NCI-H2107 treated with DMSO at 0.1 percent for 48 hours (cell line): ENCODE results near the gene TTC33.

Experiments used
- DNase-seq: peaks from one replicate; lab custom pipeline; 2025; ENCODE audit not compliant: unreplicated experiment; lab: John Stamatoyannopoulos, UW

The TTC33 gene

DNA sequence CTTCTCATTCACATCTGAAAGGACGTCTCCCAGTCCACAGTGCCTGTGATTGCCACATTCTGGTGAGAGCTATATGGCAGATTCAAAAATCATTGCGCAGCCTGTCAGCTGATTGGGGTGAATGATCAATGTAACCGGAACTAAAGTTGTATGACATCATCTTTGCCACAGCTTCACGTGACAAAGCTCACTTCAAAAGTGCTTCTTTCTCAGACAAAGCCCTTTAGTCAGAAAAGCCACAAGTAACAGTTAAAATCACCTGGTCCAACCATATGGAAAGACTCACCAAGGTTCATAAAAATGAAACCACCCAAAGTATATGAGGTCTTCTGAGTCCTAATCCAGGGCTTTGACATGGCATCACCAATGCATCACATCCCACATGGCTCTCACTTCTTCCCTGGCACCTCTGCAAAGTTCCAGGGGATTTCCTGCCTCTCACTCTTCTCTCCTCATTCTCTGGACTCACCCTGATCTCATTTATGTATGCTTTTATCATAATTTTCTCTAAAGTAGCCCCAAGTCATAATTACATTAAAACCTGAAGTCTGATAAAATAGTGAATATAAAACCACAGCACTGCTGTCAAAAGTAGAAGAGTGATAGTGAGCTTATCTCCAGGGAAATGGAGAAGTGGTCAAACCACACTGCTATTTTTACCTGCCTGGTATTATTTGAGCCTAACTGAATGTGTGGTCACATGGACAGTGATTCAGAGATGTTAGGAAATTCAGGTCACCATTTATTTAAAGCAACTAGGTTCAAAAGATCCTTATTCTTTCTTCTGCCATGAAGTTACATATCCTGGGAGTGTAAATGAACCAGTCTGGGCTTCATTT, 269.1 kb downstream of the TTC33 start:
- no peak for DNase-seq

DNA sequence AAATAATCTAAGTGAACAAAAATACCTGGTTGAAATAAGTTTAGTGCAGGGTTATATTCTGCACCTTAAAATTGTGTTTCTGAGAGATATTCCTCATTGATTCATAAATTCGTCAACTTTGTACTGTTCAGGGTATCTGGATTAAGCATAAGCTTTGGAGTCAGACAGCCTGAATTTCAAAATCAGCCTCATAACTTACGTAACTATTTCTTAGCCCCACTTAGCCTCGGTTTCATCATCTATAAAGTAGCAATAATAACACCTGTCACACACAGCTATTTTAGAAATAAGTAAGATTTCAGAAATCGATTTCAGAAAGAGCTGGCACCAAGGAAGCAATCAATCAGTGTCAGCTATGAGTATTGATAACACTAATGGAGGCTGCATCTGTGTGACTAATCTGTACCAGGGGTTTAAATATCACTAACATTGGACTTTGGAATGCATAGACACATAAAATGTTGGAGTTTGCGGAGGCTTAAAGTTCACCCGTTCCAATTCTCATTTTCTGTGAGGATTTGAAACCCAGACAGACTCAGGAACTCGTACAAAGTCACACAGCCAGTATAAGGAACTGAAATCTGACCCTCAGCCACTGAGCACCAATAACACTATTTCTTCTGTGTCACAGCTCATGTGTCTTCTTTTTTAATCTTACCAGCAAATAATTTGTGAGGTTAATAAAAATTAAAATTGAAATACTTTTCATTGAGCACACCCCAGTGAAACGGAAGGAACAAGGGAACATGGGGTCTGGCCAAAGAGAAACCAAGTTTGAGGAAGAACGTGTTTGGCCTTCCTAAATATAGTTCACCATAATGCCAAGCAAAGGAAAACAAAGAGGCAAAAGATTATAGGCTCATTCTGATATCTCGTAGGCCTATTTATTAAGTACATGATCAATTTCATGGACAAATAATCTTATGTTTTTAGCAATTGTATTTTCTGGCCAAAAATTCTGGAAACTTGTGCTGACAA, 270.5 kb downstream of the TTC33 start:
- no peak for DNase-seq

DNA sequence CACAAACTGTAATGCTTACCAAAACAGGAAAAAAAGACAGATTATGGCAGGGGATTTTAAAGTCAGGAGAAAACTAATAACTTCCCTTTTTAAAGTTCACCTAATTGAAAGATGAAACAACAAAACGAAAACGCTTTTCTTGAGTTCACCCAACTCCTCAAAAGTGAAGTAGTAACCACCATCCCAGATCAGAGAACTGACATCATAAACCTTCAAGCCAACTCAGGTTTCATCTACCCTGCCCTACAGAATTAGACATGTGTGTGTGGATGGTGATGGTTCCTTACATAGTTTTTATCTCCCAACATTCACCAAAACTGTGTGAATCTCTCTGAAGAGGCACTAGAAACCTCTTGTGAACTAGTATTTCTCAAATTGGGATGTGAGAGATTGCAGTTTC, 271.3 kb downstream of the TTC33 start:
- DNase-seq = no peak

DNA sequence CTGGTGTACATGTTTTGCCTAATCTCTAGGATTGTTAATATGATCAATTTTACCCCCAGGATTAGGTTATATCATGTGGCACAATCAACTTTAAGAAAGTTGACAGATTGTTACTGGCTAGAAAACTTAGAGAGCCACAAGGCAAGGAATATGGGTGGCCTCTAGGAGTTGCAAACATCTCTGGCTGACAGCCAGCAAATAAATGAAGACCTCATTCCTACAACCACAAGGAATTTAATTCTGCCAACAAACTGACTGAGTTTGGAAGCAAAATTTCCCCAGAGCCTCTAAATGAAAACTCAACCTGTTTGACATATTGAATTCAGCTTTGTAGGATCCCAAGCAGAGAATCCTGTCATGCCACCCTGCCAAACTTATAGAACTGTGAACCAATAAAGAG, 272.4 kb downstream of the TTC33 start:
- no peak for DNase-seq

DNA sequence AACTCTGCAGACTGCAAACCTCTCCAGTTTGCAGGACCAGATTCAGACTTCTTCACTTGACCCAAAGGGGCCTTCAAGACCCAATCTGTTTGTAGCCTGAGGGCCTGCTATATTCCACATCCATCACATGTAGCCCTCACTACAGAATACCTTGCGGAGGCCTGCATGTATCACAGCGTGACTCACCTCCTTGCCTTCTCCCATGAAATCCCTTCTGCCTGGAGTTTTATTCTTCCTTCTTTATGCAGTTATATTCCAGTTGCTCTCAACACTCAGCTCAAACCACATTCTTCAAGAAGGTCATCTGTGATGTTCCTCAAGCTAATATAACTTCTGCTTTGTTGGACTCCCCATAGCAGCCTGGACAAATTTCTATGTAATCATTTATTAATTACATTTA, 274.5 kb downstream of the TTC33 start:
- DNase-seq = no peak

DNA sequence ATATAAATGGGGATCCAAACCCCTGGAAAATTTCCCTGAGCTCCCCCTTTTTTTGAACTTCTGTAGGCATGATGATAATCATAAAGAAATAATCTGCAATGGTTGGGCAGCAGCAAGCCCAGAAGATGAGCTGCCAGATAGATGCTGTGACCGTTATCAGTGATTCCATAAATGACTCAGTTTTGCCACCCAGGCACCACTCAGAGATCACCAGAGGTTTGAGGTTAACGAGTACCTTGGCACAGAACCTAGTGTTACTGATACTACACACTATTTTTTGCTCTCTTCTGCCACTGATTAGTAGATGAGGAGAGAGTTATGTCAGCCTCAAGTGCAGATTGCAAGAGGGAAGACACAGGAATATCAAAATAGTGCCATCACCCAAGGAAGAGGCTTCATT, 275.4 kb downstream of the TTC33 start:
- DNase-seq = no peak

DNA sequence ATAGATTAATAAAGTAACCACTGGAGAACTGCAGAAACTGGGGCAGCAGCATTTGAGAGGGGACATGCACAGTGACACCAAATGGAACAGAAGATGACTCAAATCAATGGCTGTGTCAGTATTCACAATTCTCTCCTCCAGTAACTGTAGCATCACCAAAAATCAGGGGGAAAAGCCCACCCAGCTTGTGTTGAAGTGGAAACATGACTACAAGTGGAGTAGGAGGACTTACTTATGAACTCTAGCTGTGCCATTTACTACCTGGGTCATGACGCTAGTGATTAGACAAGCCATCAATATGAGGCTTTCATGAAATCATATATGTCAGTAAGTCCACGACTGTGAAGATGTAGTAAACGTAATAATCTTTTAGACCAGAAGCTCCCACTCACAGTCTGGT, 275.8 kb downstream of the TTC33 start:
- DNase-seq = no peak

DNA sequence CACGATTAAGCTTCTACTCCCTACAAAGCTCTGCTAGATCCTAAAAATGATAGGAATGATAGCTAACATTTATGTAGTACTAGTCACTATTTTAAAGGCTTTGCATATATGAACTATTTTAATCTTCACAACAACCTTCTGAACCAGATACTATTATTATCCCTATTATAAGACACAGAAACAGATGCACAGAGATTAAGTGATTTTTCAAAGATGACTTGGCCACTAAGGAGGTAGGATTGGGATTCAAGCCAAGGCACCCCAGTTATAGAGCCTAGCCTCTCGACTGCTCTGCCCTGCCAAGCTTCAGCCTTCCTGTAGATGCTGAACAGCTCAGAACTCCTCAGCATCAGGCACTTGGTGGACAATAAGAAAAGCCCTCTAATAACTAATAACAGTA, 277.0 kb downstream of the TTC33 start:
- DNase-seq = no peak

DNA sequence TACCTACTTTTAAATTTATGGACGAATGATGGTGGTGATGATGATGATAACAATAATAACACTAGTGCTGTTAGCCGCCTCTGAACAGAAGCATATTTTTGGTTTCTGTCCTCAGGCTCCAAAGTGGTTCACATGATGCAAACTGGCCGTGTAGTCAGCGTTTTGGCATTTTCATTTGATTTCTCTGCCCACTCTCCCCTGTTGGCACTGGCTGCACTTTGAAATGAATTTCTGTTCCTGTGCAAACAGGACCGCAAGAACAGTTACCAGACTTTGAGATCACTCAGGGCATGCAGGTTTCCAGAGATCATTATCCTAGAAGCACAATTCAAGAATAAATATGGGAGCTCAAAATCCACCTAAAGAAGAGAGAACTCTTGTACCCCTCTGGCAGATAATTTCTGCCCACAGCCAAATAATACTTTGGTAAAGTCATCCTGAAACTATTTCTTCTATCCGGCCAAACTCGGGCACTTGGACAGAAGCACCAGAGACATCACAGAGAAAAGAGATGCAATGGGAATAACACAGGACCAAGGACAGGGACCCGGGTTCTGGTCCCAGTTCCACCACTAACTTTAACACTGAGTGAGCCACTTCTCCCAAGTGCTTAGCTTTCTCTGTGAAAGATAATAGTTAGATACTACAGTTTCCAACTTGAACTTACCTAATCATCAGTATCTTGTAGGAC, 277.8 kb downstream of the TTC33 start:
- no peak for DNase-seq

DNA sequence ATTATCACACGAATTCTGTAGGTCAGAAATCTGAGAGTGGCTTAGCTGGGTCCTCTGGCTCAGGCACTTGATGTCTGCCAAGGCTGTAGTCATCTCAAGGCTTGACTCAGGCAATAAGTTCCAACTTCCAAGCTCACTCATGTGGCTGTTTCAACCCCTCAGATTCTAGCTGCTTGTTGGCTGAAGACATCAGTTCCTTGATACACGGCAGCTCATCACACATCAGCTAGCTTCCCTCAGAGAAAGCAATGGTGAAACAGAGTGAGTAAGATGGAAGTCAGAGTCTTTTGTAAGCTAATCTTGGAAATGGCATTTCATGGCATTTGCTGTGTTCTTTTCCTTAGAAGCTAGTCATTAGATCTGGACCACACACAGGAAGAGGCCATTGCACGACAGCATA, 280.2 kb downstream of the TTC33 start:
- DNase-seq = no peak

DNA sequence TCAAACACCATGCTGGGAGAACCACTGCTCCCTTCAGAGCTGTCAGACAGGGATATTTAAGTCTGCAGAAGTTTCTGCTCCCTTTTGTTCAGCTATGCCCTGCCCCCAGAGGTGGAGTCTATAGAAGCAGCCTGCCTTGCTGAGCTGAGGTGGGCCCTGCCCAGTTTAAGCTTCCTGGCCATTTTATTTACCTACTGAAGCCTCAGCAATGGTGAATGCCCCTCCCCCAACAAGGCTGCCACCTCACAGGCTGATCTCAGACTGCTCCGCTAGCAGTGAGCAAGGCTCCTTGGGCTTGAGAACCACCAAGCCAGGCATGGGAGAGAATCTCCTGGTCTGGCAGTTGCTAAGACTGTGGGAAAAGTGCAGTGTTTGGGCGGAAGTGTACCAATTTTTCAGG, 281.5 kb downstream of the TTC33 start:
- DNase-seq = no peak

DNA sequence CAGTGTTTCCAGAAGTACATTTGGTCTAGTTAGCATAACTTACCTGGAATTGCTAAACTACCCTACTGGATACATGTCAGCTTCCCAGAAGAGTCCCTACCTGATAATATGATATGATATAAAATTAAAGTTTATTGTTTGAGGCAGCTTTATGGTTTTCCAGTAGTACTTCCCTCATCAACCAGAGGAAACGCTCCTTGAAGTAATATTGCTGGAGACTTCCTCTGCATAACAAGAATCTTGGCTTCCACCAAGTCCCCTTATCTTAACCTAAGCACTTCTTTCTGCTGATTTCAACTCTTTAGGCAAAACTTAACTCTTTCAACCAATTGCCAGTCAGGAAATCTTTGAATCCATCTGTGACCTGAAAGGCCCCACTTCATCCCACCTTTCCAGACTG, 290.3 kb downstream of the TTC33 start:
- no peak for DNase-seq

DNA sequence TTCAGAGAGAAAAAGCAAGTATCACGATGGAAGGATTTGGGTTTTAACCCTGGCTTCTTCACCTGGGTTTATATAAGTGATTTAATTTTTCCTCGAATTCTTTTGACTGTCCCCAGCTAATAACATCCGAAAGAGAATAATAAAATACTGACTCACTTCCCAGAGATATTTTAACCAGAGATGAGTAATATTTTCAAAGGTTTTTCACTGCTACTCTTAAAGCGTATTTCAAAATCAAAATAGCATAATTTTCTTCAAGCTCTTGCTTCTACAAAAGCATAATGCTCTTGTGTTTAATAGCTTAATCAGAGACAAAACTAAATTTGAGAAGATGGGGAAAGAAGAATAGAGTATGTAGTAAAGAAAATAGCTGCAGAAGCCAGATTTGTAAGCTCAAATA, 291.2 kb downstream of the TTC33 start:
- DNase-seq = no peak
